ENCODE data around the gene HLA-DQB2.
"Not testable (repeated sequence)": the region's sequence is repeated elsewhere in the genome, so short reads cannot be mapped to it uniquely, and the experiment has no call there.

The HLA-DQB2 gene

DNA sequence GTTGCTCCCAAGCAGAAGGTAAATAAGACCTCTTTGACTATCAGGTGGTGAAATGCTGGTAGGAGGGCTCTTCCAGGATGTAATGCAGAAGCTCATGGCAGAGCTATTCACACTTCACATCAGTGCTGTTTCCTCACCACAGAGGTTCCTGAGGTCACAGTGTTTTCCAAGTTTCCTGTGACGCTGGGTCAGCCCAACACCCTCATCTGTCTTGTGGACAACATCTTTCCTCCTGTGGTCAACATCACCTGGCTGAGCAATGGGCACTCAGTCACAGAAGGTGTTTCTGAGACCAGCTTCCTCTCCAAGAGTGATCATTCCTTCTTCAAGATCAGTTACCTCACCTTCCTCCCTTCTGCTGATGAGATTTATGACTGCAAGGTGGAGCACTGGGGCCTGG is 17.7 kb downstream of the HLA-DQB2 start:
- not testable (repeated sequence) for DNase-seq (ENCODE audit: low spot score); FAIRE-seq

DNA sequence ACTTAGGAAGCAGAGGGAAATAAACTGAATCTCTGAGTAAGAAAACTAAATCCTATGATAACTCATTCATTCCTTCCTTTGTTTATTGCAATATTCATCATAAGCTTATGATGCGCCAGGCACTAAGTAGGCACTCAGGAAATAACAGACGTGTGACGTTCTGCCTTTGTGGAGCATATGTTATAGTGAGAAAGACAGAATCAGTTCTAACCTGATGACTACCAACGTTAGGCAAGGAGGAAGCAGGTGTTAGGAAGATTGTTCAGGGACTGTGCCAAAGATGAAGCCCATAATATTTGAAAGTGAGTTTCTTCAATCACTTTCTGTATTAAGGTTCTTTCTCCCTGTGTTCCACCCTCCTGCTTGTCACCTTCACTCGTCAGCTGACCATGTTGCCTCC is 18.6 kb downstream of the HLA-DQB2 start:
- FAIRE-seq, result no peak
- DNase-seq (ENCODE audit: low spot score), result no peak

DNA sequence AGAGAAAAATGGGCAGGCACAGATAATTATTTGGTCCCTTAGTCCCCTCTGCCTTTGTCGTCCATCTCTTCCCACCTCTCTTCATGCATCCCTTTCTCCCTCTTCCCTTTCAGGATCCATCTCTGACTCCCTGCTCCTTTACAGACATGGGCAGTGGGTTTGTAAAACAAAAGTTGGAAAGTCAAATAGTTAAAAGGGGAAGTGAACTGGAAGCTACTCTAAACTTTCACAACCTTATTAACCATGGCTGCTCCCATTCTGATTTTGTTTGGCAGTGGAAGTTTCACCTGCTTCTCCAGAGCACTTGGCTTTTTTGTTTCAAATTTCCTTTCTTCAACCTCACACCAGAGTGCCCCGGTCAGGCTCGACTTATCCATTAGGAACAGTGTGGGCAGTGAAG is 21.0 kb downstream of the HLA-DQB2 start:
- FAIRE-seq (no peak), DNase-seq (ENCODE audit: low spot score) (no peak)

GRCh38 chr6:32741031-32741960 is 22.0 kb downstream of the HLA-DQB2 start, which contains the start of gene HLA-DQA2:
HLA-DQA2 (plus strand) TSS chr6:32741391; CDS start chr6:32741444, 53 bp downstream.
- DNase-seq (ENCODE audit: low spot score) (no peak), FAIRE-seq (no peak)

DNA sequence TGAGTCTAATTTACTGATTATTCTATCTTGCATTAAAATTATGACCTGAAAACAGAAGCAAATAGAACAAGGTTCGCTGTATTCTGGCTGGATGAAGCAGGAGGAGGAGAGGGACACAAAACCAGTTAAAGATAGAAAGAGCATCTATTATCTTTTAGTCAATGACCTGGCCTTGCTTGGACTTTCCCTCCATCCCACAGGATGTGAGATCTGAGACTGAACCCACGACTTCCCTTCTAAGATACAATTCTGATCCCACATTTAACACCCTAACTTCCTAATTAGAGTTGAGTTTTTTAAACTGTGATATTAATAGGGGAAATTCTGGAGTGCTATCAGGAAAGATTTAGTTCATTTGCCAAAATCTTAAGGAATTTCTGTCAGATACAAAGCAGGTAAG is 25.2 kb downstream of the HLA-DQB2 start:
- DNase-seq (ENCODE audit: low spot score), result no peak

DNA sequence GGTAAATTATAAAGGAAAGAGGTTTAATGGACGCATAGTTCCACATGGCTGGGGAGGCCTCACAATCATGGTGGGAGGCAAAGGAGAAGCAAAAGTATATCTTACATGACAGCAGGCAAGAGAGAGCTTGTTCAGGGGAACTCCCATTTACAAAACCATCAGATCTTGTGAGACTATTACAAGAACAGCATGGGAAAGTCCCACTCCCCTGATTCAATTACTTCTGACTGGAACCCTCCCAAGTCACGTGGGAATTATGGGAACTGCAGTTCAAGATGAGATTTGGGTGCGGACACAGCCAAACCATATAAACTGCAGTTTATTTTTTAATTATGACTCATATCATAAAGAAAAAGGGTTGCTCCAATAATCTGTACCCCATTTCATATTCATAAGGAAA is 44.5 kb downstream of the HLA-DQB2 start:
- FAIRE-seq, result no peak
- no peak for DNase-seq (ENCODE audit: low spot score)

More for the DNA sequence above, 25.2 kb downstream of the HLA-DQB2 start:
- no peak for FAIRE-seq

DNA sequence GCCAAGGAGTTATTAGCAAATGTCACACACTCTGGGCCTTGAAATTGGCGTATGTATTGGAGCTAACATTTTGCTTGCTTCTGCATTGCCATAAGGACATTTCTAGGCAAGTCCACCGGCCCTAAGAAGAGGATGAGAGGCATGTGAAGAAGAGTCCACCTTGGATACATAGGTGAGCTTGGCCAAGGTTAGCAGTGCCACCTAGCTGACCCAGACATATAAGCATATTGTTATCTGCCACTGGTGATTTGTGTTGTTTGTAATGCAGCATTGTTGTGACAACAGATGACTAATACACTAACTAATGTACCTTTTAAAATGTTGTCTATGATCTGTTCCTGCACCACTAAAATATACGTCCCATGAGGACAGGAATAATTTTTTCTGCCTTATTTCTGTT is 46.9 kb downstream of the HLA-DQB2 start:
- DNase-seq (ENCODE audit: low spot score), result no peak
- no peak for FAIRE-seq

DNA sequence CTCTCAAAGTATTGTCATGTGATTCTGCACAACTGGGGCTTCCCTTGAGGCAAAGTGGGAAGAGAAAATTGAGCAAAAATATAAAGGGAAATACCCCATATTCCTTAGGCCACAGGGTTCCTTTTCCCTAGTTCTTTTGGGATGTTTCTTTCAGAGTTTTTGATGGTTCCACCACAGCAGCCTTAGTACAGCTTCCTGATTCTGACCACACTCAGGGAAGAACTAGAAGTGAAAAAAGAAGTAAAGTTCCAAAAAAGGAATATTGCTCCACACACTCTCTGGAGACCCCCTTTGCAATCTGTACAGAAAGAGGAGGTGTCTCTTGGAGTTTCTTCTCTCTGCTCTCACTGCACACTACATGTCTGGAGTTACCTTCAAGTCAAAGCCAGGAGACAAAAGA is 50.1 kb downstream of the HLA-DQB2 start:
- no peak for DNase-seq (ENCODE audit: low spot score)
- no peak for FAIRE-seq

- FAIRE-seq (no peak), DNase-seq (ENCODE audit: low spot score) (no peak)
These were observed 53.7 kb downstream of the HLA-DQB2 start for GRCh38 chr6:32709625-32710024.

All from RCC 7860 (cell line).